ENCODE measurements around the gene GUK1.

DNA sequence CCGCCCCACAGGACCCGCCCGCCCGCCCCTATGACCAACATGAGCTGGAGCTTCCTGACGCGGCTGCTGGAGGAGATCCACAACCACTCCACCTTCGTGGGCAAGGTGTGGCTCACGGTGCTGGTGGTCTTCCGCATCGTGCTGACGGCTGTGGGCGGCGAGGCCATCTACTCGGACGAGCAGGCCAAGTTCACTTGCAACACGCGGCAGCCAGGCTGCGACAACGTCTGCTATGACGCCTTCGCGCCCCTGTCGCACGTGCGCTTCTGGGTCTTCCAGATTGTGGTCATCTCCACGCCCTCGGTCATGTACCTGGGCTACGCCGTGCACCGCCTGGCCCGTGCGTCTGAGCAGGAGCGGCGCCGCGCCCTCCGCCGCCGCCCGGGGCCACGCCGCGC is 17.6 kb downstream of the GUK1 start:
- TF ChIP-seq, protein P1, sequence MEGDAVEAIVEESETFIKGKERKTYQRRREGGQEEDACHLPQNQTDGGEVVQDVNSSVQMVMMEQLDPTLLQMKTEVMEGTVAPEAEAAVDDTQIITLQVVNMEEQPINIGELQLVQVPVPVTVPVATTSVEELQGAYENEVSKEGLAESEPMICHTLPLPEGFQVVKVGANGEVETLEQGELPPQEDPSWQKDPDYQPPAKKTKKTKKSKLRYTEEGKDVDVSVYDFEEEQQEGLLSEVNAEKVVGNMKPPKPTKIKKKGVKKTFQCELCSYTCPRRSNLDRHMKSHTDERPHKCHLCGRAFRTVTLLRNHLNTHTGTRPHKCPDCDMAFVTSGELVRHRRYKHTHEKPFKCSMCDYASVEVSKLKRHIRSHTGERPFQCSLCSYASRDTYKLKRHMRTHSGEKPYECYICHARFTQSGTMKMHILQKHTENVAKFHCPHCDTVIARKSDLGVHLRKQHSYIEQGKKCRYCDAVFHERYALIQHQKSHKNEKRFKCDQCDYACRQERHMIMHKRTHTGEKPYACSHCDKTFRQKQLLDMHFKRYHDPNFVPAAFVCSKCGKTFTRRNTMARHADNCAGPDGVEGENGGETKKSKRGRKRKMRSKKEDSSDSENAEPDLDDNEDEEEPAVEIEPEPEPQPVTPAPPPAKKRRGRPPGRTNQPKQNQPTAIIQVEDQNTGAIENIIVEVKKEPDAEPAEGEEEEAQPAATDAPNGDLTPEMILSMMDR (conservative IDR thresholded peaks at IDR 0.05; ENCODE audit: low read length), result no peak
- TF ChIP-seq EZH2phosphoT487 (IDR thresholded peaks at IDR 0.05; ENCODE audit: borderline replicate concordance, low read depth, low read length), result no peak
